Ovary (tissue), 3 donors: ENCODE data around the gene SRRM3.
"Not testable (repeated sequence)": the region's sequence is repeated elsewhere in the genome, so short reads cannot be mapped to it uniquely, and the experiment has no call there.

Source experiments
- EP300 ChIP-seq: sonication (generic); formaldehyde crosslinking; IDR thresholded peaks from one replicate; pipeline ENCODE4 v1.6.1; 2017; ENCODE audit warnings: antibody characterized with exemption
- TF ChIP-seq, protein P1 (sequence below), 3 donors: fragments of 450-650 bp in 2 of 3; fragments of 200-600 bp in 1 of 3; IDR thresholded peaks; one replicate each; pipeline versions ENCODE4 v1.5.1 to v1.8.0; 2016 to 2022; ENCODE audit warnings: antibody characterized with exemption in 3 of 3, mild to moderate bottlenecking in 1 of 3
- donor health status: DM: no; HTN: no; CAD: no.

DNA sequence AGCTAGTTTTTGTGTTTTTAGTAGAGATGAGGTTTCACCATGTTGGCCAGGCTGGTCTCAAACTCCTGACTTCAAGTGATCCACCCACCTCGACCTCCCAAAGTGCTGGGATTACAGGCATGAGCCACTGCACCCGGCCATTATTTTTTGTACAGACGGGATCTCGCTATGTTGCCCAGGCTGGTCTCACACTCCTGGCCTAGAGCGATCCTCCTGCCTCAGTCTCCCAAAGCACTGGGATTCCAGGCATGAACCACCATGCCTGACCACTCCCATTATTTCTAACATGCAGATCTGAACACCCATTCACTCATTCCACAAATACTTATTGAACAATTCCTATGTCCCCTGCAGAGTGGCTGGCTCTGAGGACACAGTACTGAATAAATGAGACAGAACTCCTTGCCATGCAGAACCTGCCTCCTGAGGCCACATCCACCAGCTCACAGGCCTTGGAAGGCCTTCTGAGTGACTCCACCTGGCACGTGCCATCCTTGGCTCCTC lies 89.2 kb downstream of the SRRM3 start:
- not testable (repeated sequence) for TF ChIP-seq EP300
- TF ChIP-seq, protein P1, sequence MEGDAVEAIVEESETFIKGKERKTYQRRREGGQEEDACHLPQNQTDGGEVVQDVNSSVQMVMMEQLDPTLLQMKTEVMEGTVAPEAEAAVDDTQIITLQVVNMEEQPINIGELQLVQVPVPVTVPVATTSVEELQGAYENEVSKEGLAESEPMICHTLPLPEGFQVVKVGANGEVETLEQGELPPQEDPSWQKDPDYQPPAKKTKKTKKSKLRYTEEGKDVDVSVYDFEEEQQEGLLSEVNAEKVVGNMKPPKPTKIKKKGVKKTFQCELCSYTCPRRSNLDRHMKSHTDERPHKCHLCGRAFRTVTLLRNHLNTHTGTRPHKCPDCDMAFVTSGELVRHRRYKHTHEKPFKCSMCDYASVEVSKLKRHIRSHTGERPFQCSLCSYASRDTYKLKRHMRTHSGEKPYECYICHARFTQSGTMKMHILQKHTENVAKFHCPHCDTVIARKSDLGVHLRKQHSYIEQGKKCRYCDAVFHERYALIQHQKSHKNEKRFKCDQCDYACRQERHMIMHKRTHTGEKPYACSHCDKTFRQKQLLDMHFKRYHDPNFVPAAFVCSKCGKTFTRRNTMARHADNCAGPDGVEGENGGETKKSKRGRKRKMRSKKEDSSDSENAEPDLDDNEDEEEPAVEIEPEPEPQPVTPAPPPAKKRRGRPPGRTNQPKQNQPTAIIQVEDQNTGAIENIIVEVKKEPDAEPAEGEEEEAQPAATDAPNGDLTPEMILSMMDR (IDR thresholded peaks at IDR 0.05) = not testable (repeated sequence)
